ENCODE measurements around the gene EPS8L3. TPM values are rescaled to one million over a fixed set of nuclear protein-coding genes. Genes with fewer than 3 reads are reported as not detected.

The EPS8L3 gene, protein sequence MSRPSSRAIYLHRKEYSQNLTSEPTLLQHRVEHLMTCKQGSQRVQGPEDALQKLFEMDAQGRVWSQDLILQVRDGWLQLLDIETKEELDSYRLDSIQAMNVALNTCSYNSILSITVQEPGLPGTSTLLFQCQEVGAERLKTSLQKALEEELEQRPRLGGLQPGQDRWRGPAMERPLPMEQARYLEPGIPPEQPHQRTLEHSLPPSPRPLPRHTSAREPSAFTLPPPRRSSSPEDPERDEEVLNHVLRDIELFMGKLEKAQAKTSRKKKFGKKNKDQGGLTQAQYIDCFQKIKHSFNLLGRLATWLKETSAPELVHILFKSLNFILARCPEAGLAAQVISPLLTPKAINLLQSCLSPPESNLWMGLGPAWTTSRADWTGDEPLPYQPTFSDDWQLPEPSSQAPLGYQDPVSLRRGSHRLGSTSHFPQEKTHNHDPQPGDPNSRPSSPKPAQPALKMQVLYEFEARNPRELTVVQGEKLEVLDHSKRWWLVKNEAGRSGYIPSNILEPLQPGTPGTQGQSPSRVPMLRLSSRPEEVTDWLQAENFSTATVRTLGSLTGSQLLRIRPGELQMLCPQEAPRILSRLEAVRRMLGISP
- polyA plus RNA-seq = not detected

DNA sequence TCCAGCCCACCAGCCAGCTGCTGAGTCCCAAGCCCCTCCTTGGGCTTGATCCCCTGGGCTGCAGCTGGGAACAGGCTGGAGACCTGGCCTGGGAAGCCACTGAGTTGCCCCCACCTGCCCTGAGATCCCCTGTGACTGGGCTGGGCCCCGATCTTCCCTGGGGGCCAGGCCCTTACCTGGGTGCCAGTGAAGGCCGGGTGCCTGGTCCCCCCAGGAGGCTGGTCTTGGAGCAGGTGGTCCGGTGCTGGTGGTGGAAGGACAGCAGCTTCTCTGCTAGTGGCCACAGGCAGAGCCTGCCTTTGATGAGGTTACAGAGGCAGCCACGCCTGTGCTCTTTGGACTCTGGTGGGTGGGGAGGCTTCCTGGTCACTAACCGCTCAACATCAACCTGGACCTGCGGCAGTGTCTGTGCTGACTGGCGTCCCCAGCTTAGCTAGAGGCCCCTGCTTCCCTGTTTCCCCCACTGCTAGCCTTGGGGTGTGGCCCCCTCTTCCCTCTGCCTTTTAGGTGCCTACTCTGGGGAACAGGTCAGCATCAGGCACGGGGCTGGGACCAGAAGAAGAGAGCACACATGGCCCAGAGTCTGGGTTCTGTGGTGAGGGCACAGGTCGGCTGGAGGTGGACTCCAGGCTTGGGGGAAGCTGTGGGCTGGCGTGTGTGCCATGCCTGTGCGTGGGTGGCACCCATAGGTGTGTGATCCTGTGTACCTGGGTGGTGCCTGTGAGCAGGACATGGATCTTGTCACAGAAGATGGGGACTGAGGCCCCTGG, at the start of gene EPS8L3:
EPS8L3 (minus strand) TSS at position 278 of the 770 bp plus-strand sequence. CDS start 2,174 bp downstream, outside the sequence.
- Mint-ChIP-seq H3K4me3 (no peak within 1 kb of the TSS), H3K4me1 (peaks cover 0 to 2% (median 0%) of the 10 kb centered on the region in 3 donors), H3K27me3 (no peaks in the 10 kb centered on the region), H3K36me3 (no peaks in the 10 kb centered on the region), H3K27ac (peak within 1 kb of the TSS in 1 of 3 donors; percentile 48), H3K9me3 (peaks cover 0 to 4% (median 0%) of the 10 kb centered on the region in 3 donors)

DNA sequence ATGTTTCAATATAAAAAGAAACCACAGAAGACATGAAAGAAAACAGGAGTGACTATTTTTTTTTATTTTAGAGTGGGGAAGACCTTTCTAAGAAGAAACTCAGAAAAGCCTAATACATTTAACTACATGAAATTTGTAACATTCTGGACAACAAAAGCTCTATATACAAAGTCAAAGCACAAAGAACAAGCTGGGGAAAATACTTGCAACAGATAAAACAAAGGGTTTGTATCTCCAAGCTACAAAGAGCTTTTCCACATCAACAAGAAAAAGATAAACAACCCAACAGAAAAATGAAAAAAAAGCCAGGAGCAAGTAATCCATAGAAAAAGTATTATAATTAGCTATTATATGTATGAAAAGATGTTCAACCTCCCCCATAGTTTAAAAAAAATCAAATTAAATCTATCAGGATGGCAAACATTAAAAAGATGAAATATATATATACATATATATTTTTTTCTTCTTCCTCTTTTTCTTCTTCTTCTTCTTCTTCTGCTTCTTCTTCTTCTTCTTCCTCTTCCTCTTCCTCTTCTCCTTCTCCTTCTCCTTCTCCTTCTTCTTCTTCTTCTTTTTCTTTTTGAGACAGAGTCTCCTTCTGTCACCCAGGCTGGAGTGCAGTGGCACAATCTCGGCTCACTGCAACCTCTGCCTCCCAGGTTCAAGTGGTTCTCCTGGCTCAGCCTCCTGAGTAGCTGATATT, 49.1 kb upstream of the EPS8L3 start:
- Mint-ChIP-seq H3K4me3 (peak overlapping the region in 2 of 4 donors; percentile 17 to 44), H3K27me3 (no peaks in the 10 kb centered on the region), H3K9me3 (no peaks in the 10 kb centered on the region), H3K27ac (no peak overlapping the region), H3K36me3 (peaks cover 2% of the 10 kb centered on the region), H3K4me1 (peaks cover 25 to 30% (median 26%) of the 10 kb centered on the region in 3 donors)

DNA sequence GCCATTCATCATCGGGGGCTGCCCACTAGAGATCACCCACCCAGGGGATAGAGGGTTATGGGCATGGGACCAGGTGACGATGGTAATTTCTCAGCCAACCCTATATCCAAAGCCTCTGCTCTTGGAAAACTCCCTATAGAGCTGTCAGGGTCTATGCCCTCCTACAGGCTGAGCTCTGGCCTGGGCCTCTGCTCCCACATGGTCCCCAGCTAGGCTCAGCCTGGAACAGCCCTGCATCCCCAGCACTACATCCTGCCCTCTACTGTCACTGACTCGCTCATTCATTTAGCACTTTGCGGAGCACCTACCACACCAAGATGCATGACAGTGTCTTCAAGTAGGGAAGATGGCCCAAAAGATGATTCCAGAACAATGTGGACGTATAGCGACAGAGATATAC, 45.0 kb upstream of the EPS8L3 start:
- Mint-ChIP-seq H3K4me1 (peaks cover 9 to 15% (median 9%) of the 10 kb centered on the region in 3 donors), H3K27ac (no peak overlapping the region), H3K36me3 (no peaks in the 10 kb centered on the region)

DNA sequence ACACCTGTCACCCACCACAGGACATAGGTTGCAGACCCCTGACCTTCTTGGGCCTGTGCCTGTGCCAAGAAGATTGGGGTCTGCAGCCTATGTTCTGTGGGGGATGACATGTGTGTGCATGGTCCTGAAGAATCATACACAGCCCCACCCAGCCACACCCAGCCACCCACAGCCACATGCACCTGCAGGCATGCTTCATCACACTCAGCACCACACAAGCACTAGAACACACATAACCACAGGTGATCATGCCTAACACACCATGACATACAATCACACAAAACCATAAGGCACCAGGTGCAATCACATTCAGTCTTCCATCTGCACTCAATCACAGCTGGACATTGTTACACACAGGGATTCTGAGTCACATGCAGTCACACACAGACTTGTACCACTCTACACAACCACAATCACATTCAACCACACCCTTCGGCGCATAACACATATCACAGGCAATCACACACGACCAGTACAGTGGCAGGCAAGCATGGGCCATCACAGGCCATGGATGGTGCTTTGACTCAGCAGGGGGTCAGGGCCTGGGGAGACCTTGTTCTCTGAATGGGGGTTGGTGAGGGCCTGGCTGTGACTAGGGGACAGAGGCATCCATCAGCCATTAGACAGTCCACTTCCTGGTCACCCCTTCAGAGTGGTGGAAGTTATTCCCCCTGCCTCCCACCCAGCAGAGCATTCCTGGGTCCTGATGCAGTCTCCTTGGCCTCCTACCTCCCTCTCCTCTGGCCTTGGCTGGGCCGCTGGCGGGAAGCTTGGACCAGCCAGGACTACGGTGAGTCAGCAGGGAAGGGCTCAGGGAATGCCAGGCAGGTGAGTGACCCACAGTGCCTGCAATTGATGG, 44.3 kb upstream of the EPS8L3 start:
- H3K4me1 Mint-ChIP-seq = peaks cover 6 to 11% (median 6%) of the 10 kb centered on the region in 3 donors
- peak overlapping the region in 1 of 4 donors; percentile 23 for H3K4me3 Mint-ChIP-seq

More for the DNA sequence above, 45.0 kb upstream of the EPS8L3 start:
- Mint-ChIP-seq H3K27me3 (no peaks in the 10 kb centered on the region), H3K4me3 (no peak overlapping the region), H3K9me3 (no peaks in the 10 kb centered on the region)

DNA sequence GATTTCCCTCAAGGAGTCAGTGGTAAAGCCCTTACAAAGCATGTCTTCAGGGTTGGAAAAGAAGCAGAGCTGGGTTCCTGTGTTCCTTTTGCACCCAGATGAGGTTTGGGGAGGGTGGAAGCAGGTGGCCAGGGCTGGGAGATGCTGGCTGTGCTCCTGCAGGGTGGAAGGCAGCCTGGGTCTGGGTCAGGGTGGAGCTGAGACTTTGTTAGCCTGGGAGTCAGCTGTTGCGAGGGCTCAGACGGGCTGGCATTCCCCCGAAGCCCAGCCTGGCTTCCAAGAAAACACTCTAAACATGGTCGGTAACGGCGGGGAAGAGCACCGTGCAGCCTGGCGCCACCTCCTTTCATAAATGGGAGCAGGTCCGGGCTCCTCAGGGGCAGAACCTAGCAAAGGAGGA, 43.7 kb upstream of the EPS8L3 start:
- Mint-ChIP-seq H3K4me1 (peaks cover 0 to 7% (median 4%) of the 10 kb centered on the region in 3 donors), H3K27me3 (no peaks in the 10 kb centered on the region), H3K36me3 (no peaks in the 10 kb centered on the region), H3K4me3 (no peak overlapping the region), H3K27ac (no peak overlapping the region), H3K9me3 (no peaks in the 10 kb centered on the region)

More for the DNA sequence above, 44.3 kb upstream of the EPS8L3 start:
- no peaks in the 10 kb centered on the region for H3K36me3 Mint-ChIP-seq
- H3K27ac Mint-ChIP-seq = no peak overlapping the region
- no peaks in the 10 kb centered on the region for H3K9me3 Mint-ChIP-seq
- no peaks in the 10 kb centered on the region for H3K27me3 Mint-ChIP-seq

DNA sequence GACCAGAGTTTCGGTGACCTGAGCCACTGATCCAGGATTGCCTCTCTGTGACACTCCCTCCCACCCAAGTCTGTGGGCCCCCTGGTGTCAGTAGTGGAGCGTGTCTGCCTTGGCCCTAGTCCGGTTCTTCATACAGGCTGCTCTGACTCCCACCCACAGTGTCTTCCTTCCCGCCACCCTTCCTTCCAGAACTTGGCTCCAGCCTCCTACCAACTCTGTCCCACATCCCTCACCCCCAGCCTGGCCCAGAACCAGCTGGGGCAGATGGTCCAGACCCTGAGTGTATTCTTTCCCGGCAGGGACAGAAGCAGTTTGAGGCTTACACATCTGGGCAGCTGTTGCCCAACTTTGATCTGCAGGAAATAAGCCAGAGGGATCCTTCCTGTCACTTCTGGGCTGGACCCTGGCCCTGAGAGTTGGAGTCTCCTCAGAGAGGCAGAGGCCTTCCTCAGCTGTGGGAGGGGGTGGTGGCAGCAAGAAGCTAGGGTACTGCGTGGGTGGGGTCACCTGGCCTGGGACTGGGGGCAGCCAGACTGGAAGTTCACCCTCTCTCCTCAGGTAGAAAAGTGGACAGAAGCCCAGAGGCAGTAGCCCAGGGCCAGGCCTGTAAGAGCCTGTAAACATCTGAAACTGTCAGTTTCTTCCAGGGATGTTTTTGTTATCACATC, 43.1 kb upstream of the EPS8L3 start:
- Mint-ChIP-seq H3K9me3 (no peaks in the 10 kb centered on the region), H3K4me1 (peaks cover 0 to 9% (median 4%) of the 10 kb centered on the region in 3 donors), H3K27me3 (no peaks in the 10 kb centered on the region), H3K36me3 (no peaks in the 10 kb centered on the region), H3K27ac (no peak overlapping the region), H3K4me3 (no peak overlapping the region)

DNA sequence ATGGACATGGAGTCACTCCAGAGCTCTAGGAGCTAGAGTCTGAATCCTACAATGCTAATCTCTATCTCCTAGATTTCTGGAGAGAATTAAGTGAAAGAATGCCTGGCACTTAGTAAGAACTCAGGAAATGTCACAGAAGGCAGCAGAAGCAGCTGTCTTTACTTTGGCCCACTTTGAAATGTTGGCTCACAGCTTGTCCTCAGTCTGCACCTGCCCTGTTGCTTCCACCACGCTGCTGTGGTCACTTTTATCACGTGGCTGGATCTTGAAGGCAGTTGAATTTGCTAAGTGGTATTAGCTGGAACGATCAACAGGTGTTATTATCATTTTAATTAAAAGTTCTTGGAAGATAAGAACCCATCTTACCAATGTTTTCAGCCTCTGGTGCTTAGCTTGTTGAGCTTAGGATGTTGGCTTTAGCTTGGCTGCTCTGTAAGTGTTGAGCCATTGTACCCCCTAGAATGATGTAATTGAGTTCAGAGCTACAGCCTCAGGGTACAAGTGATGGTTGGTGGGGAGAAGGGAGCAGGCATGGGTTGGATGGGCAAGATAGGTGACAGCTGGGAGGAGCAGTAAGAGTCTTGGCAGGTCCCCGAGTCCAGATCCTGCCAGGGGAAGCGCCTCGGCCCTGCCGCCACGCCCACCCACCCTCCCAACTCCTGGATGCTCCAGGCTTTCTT, 41.9 kb upstream of the EPS8L3 start:
- no peaks in the 10 kb centered on the region for H3K27me3 Mint-ChIP-seq
- H3K9me3 Mint-ChIP-seq = no peaks in the 10 kb centered on the region
- no peak overlapping the region for H3K27ac Mint-ChIP-seq
- peaks cover 0 to 9% (median 4%) of the 10 kb centered on the region in 3 donors for H3K4me1 Mint-ChIP-seq
- H3K4me3 Mint-ChIP-seq = peak overlapping the region in 1 of 4 donors; percentile 17
- no peaks in the 10 kb centered on the region for H3K36me3 Mint-ChIP-seq

DNA sequence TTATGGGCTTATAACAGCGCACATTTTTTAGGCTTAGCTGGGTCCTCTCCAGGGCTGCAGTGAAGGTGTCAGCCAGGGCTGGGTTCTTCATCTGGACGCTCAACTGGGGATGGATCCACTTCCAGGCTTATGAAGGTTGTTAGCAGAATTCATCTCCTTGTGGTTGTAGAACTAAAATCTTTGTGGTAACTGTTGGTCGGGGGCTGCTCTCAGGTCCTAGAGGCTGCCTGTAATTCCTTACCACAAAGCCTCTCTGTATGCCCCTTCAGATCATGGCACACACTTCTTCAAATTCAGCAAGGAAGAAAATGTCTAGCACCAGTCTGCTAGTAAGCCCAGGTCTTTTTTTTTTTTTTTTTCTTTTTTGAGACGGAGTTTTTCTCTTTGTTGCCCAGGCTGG, 40.9 kb upstream of the EPS8L3 start:
- H3K27ac Mint-ChIP-seq = no peak overlapping the region
- H3K27me3 Mint-ChIP-seq = peaks cover under 1% of the 10 kb centered on the region
- no peak overlapping the region for H3K4me3 Mint-ChIP-seq
- peaks cover 0 to 9% (median 4%) of the 10 kb centered on the region in 3 donors for H3K4me1 Mint-ChIP-seq
- no peaks in the 10 kb centered on the region for H3K9me3 Mint-ChIP-seq
- no peaks in the 10 kb centered on the region for H3K36me3 Mint-ChIP-seq

DNA sequence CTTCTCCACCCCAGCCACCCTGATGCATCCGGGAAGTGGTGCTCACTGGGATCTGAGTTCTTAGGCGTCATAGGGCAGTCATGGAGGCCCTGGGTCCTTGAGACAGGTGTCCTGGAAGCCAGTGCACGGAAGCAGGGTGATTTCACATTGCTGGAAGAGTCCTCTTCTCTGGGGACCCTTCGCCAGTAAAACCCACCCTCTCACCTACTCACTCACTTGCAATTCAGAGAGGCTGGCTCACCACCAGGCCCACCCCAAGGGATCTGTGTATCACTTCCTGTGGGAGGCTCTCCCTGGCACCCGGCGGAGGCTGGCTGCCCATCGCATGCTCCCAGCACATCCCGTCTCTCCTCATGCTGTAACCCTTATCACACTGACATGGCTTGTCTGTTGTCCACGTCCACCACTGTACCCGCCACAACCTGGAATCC, 40.2 kb upstream of the EPS8L3 start:
- H3K4me1 Mint-ChIP-seq = peaks cover 0 to 3% (median 2%) of the 10 kb centered on the region in 3 donors
- H3K27ac Mint-ChIP-seq = no peak overlapping the region
- no peaks in the 10 kb centered on the region for H3K9me3 Mint-ChIP-seq
- peaks cover 3% of the 10 kb centered on the region for H3K27me3 Mint-ChIP-seq
- peak overlapping the region in 1 of 4 donors; percentile 44 for H3K4me3 Mint-ChIP-seq
- no peaks in the 10 kb centered on the region for H3K36me3 Mint-ChIP-seq

DNA sequence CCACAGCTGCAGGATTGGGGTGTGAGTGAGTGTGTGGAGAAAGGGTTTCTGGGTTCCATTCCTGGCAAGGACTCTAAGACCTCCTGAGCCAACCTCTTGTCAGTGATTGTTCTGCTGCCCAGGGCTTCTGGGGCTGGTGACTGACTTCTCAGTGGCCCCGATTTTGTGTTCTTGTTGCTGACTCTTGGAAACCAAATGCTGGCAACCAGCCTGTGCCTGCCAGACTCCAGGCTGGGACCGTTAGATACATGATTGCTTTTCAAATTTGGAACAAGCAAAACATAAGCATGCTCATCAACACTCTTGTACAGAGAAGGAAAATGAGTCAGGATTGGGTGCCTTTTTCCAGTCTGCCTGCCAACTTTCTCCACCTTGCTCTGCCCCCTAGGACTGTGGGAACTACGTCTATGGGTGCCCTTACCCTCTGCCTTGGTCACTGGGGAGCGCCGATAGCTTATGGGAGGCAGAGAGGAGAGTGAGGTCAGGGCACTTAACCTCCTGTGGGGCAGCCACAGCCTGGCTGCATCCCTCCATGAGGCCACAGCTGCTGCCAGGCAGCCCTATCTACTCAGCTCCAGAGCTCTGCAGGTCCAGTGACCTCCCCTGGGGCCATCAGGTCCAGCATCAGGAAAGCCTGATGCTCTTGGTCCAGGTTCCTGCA, 39.3 kb upstream of the EPS8L3 start:
- no peak overlapping the region for H3K27ac Mint-ChIP-seq
- peaks cover 3% of the 10 kb centered on the region for H3K27me3 Mint-ChIP-seq
- H3K4me1 Mint-ChIP-seq = peaks cover 0 to 2% (median 1%) of the 10 kb centered on the region in 3 donors
- H3K4me3 Mint-ChIP-seq = no peak overlapping the region
- no peaks in the 10 kb centered on the region for H3K36me3 Mint-ChIP-seq
- H3K9me3 Mint-ChIP-seq = no peaks in the 10 kb centered on the region

DNA sequence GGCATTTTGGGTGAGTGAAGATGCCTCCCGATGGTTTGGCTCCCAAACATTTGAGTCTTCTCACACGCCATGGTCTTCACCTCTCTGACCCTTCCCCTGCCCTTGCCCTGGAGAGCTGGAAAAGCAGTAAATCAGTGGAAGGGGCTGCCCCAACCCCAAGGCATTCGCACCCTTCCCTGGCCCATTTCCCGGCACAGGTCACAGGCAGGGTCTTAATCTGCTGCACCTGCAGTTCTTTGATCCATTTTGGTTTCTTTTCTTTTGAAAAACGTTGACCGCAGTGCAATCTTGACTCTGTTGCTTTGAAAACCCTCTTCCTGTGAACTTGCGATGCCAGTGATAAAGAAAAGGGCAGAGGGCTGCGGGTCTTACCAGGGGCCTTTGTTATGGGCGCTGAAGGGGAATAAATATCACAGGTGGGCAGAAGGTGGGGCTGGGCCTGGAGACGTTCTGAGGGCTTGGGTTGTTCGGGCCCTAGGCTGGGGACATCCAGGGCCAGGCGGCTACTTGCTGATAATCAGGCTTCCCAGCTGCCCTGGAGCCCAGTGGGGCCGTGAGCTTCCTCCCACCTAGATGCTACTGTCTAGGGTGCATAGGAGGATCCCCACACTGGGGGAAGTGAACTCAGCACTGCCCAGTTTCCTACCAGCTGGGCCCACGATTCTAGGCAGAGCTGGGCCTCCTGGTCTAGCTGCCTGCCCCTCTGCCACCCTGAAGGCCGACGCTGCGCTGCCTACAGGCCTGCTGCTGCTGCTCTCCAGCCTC, 38.6 kb upstream of the EPS8L3 start:
- peak overlapping the region in 1 of 4 donors; percentile 23 for H3K4me3 Mint-ChIP-seq
- H3K9me3 Mint-ChIP-seq = no peaks in the 10 kb centered on the region
- no peak overlapping the region for H3K27ac Mint-ChIP-seq
- peaks cover 7% of the 10 kb centered on the region for H3K27me3 Mint-ChIP-seq
- H3K4me1 Mint-ChIP-seq = peaks cover 0 to 2% (median 1%) of the 10 kb centered on the region in 3 donors
- no peaks in the 10 kb centered on the region for H3K36me3 Mint-ChIP-seq

DNA sequence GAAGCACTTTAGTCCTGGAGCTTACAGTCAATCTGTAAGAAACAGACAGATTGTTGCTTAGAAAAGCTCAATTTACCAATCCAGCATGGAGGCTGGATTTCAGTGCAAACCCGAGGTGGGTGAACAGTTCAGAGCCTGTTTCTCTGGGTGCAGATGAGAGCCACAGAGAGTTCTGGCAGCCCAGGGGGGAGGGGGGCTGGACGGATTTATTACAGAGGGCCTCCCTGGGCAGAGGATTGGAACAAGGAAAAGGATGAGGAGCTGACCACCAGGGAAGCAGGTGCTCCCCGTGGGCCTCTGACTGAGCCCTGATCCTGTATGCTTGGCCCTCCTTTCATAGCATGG, 38.0 kb upstream of the EPS8L3 start:
- H3K4me1 Mint-ChIP-seq = peaks cover 0 to 2% (median 1%) of the 10 kb centered on the region in 3 donors
- H3K27ac Mint-ChIP-seq = no peak overlapping the region

More for the DNA sequence above, 38.0 kb upstream of the EPS8L3 start:
- Mint-ChIP-seq H3K9me3 (no peaks in the 10 kb centered on the region), H3K27me3 (peaks cover 7% of the 10 kb centered on the region), H3K36me3 (no peaks in the 10 kb centered on the region), H3K4me3 (no peak overlapping the region)

Data from IgD-negative memory B cell (primary cell).